Midbrain (tissue), 1 donor: ENCODE results near the gene KLF17.

ENCODE experiments used
- DNase-seq: peaks from one replicate; lab custom pipeline; 2025; lab: John Stamatoyannopoulos, UW

The KLF17 gene

GRCh38 chr1:44118682-44119081 is at the start of gene KLF17:
Gene KLF17, plus strand, starts transcription at chr1:44118821. Its CDS starts 87 bp downstream, at chr1:44118908.
- DNase-seq: no peak

- DNase-seq: no peak
Measured at GRCh38 chr1:44071461-44071860, 47.2 kb upstream of the KLF17 start.

- no peak for DNase-seq
Measured at GRCh38 chr1:44072204-44072603, 46.4 kb upstream of the KLF17 start.

GRCh38 chr1:44072821-44073220 is 45.8 kb upstream of the KLF17 start:
- DNase-seq: no peak

- no peak for DNase-seq
Measured at GRCh38 chr1:44073528-44073927, 45.1 kb upstream of the KLF17 start.

- DNase-seq: no peak
Measured at GRCh38 chr1:44074415-44074814, 44.2 kb upstream of the KLF17 start.

GRCh38 chr1:44076066-44076465 is 42.6 kb upstream of the KLF17 start:
- DNase-seq: no peak

- no peak for DNase-seq
Measured at GRCh38 chr1:44077421-44077820, 41.2 kb upstream of the KLF17 start.

GRCh38 chr1:44078104-44078503 is 40.5 kb upstream of the KLF17 start:
- DNase-seq: no peak

GRCh38 chr1:44079566-44079965 is 39.1 kb upstream of the KLF17 start:
- no peak for DNase-seq

- no peak for DNase-seq
Measured at GRCh38 chr1:44084998-44085675, 33.5 kb upstream of the KLF17 start.

GRCh38 chr1:44086692-44087474 is 31.7 kb upstream of the KLF17 start:
- no peak for DNase-seq

GRCh38 chr1:44089371-44090048 is 29.1 kb upstream of the KLF17 start:
- no peak for DNase-seq

- DNase-seq: no peak
Measured at GRCh38 chr1:44090429-44091252, 28.0 kb upstream of the KLF17 start.

- no peak for DNase-seq
Measured at GRCh38 chr1:44094047-44094446, 24.6 kb upstream of the KLF17 start.

- DNase-seq: no peak
Measured at GRCh38 chr1:44100183-44100868, 18.3 kb upstream of the KLF17 start.

GRCh38 chr1:44101328-44101727 is 17.3 kb upstream of the KLF17 start:
- DNase-seq: no peak

GRCh38 chr1:44103270-44104131 is 15.1 kb upstream of the KLF17 start:
- DNase-seq: no peak

- DNase-seq: no peak
Measured at GRCh38 chr1:44105810-44106209, 12.8 kb upstream of the KLF17 start.

- no peak for DNase-seq
Measured at GRCh38 chr1:44108241-44108640, 10.4 kb upstream of the KLF17 start.
